ENCODE measurements around the gene MOB1A.
"Not testable (repeated sequence)": the region's sequence is repeated elsewhere in the genome, so short reads cannot be mapped to it uniquely, and the experiment has no call there.

The MOB1A gene

GRCh38 chr2:74198461-74199274 lies 20.0 kb upstream of the MOB1A start, which contains the start of gene MTHFD2:
Gene MTHFD2, plus strand, starts transcription at chr2:74198615. Its CDS starts 27 bp downstream, at chr2:74198642.
- peak; percentile 79 for DNase-seq

GRCh38 chr2:74198023-74198460 lies 19.4 kb upstream of the MOB1A start:
- no peak for DNase-seq

DNA sequence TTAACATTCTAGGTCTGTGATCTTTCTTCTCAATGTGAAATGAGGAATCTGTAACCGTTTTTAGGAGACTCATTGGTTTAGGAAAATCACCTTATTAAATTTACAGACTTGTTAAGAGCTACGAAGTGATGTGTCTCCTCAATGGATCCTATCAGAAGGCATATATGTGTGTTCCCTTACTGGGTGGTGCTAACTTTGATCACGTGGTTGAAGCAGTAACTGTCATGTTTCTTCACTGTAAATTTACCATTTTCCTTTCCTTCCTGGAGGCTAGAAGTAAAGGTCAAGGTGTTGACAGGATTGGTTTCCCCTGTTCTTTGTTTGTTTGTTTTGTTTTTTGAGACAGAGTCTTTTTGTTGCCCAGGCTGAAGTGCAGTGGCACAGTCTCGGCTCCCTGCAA lies 18.4 kb upstream of the MOB1A start:
- DNase-seq: no peak

DNA sequence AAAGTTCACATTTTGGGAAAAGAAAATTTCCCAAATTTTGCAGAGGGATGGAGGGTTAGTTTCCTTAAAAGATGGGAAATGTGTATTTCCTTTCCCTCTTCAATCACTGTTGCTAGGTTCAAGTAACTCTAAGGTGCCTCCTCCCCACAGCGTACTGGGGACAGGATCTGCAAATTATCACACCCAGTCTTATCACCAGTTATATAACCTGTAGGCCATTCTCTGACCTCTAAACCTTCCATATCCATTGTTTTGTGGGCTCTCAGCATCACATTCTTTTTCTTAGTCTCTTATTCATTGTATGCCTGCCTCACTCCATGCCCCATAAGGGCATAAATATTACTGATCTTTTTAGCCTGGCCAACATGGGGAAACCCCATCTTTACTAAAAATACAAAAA lies 16.1 kb upstream of the MOB1A start:
- no peak for DNase-seq

DNA sequence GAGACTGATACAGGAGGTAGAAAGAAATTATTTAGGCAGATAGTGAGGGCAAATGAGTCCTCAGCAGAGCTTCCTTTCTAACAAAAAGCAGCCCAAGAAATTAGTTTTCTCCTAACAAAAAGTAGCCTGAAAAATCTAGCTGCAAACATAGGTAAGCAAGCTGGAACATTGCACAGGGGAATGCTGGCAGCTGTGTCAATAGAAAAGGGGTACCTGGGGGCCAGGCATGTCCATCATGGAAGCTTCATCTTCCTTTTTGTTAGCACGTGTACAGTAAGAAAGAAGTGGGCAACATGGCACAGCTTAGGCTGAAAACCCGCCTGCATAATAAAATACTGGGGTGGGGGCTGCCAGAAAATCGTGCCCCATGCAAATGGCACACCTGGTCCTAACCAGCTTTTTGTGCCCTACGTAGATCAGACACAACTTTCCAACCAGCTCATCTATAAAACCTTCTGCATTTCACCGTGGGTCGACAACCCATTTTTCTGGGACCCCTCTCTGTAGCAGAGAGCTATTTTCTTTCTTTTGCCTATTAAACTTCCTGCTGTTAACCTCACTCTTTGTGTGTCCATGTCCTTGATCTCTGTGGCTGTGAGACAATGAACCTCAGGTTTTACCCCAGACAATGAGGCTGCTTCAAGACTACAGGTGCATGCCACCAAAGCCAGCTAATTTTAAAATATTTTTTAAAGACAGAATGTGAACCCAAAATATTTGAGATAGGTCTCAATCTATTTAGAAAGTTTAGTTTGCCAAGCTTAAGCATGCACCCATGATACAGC lies 13.1 kb upstream of the MOB1A start:
- no peak for DNase-seq

DNA sequence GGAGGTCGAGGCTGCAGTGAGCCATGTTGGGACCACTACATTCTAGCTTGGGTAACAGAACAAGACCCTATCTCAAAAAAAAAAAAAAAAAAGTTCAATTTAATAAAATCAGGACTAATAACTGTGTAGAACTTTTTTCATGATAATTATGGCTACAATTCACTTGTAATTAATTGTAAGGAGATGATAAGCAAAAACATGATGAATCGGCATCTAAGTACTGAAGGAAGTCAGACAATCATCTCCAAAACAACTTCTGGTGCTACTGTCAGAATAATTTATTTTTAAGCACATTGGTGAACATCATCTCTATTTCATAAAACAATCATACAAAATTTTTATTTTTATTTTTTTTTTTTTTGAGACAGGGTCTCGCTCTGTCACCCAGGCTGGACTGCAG lies 10.0 kb upstream of the MOB1A start:
- no peak for DNase-seq

DNA sequence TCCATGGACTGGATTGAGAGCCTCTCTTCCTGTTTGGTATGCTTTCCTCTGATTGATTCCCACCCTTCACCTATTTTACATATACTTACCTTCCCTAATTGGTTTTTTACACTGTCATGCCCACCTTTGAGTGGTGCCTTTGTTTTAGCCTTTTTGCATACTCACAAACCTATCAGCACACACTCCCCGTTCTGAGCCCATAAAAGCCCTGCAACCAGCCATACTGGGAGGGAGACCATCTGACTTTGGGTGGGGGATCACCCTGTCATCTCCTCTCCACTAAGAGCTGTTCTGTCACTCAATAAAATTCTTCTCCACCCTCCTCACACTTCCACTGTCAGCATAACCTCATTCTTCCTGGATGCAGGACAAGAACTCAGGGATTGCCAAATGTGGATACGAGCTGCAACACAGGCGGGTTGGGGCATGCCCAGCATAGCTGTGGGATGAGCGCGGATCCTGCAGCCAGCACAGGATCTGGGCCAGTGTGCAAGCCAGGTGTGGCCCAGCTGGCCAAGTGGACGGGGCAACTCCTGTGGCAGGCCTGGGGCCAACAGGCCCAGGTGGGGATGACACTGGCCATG lies 9.4 kb upstream of the MOB1A start:
- DNase-seq: no peak

GRCh38 chr2:74186706-74187105 lies 8.0 kb upstream of the MOB1A start:
- not testable (repeated sequence) for DNase-seq

GRCh38 chr2:74186038-74186437 lies 7.4 kb upstream of the MOB1A start:
- DNase-seq: no peak

GRCh38 chr2:74183878-74184277 lies 5.2 kb upstream of the MOB1A start:
- DNase-seq: no peak

- no peak for DNase-seq
Measured at GRCh38 chr2:74181739-74182138, 3.1 kb upstream of the MOB1A start.

DNA sequence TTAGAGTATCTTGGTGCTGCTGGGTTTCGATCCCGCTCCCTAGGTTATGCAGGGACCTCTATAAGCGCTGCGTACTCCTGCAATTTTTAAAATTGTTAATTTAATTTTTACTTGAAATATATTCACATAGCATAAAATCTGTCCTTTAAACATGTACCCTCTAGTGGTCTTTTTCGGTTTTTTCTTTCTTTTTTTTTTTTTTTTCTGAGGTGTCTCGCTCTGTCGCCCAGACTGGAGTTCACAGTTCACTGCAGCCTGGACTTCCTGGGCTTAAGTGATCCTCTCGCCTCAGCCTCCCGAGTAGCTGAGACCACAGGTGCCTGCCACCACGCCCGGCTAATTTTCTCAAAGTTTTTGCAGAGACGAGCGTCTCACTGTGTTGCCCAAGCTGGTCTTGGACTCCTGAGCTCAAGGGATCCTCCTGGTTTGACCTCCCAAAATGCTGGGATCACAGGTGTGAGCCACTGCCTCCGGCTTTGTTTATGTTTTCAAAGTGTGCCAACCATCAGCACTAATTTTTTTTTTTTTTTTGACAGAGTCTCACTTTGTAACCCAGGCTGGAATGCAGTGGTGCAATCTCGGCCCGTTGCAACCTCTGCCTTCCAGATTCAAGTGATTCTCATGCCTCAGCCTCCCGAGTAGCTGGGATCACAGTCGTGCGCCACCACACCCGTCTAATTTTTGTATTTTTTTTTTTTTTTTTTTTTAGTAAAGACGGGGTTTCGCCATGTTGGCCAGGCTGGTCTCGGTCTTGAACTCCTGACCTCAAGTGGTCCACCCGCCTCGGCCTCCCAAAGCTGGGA lies 585 bp upstream of the MOB1A start:
- DNase-seq: no peak

DNA sequence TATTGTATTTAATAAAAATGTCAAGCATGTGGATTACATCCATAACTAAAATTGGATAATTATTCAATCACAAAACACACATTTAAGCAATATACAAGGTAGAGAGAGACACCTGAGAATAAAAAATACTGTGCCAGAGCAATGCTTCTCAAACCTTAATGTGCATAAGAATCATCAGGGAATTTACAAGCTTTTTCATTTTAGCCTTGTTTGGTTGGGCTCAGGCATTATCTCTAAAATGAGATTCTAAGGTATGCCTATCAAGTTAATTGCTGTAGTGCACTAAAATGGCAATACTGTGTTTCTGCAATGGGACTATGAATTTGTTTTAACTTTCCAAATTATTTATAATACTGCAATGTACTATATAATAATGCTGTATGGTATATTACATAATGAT lies 983 bp downstream of the MOB1A start:
- no peak for DNase-seq

DNA sequence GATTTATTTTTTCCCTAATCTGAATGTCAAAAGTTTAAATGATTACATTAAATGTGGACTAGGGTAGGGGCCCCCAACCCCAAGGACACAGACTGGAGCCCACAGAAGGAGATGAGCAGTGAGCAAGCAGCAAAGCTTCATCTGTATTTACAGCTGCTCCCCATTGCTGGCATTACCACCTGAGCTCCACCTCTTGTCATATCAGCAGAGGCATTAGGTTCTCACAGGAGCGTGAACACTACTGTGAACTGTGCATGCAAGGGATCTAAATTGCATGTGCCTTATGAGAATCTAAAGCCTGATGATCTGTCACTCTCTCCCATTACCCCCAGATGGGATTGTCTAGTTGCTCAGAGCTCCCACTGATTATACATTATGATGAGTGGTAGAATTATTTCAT lies 3.8 kb downstream of the MOB1A start:
- DNase-seq: no peak

DNA sequence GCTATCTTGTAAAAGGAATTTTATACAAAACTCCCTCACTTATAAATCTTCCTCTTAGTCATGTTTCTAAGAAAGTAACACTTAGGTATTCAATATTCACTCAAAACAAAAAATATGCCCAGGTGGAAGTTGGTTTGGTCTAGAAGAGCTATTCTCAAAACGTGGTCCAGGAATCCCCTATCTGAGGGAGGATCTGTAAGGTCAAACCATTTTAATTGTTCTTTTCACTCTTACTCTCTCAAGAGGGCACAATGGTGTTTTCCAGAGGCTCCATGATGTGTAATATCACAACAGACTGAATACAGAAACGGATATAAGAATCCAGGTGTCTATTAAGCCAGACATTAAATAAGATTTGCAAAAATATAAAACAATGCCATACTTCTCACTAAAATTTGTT lies 9.9 kb downstream of the MOB1A start:
- no peak for DNase-seq

DNA sequence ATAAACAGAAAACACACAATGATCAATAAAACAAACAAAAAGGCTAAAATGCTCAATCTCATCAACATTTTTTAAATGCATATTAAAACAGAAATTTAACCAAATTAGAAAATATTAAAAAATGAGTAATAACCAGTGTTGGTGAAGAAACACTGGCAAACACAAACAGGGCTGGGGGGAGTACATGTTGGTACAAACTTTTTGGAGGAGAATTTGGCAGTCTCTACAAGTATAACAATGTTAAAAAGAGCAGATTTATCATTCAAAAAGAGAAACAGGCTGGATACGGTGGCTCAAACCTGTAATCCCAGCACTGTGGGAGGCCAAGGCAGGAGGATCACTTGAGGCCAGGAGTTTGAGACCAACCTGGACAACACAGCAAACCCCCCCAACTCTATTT lies 13.9 kb downstream of the MOB1A start:
- DNase-seq: no peak

- no peak for DNase-seq
Measured at GRCh38 chr2:74162951-74163350, 15.7 kb downstream of the MOB1A start.

DNA sequence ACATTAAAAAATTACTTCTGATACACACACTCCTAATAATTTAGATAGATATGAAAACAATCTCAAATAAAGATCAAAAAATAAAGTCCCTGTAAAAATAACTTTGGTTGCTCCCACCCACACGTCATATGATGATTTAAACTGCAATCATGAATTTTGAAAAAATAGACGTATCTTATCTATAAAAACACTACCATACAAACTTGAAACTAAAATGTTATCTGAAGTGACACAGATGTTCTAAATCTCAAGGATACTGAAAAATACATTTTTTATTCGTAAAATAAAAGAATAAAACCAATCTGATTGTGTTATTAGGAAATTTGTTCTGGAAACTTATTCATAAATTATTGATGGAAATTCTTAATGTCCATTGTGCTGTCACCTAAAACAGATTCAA lies 22.8 kb downstream of the MOB1A start:
- DNase-seq: no peak

DNA sequence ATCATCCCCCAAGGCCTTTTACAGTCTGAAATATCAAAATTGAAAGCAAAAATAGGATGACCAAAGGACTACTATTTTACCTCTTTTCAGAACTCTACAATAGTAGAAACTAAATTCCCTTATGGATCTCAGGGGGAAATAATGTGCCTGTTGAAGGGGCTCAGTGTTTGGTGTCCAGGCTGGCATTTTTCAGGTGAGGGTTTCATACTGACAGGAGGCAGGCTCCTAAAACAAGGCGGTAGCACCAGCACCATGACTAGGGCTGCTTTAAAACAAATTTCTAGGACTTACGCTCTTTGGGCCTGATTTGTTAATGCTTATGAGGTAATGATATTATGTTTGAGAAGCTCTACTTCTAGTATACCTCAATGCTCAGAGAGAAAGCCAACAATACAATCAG lies 25.7 kb downstream of the MOB1A start:
- DNase-seq: no peak

- DNase-seq: no peak
Measured at GRCh38 chr2:74149570-74150319, 28.9 kb downstream of the MOB1A start.

- DNase-seq: no peak
Measured at GRCh38 chr2:74149247-74149525, 29.5 kb downstream of the MOB1A start.

Measured in T-helper 9 cell (primary cell).